ENCODE results near the gene CRYGS.
"Not testable (repeated sequence)": the region's sequence is repeated elsewhere in the genome, so short reads cannot be mapped to it uniquely, and the experiment has no call there.

The CRYGS gene

DNA sequence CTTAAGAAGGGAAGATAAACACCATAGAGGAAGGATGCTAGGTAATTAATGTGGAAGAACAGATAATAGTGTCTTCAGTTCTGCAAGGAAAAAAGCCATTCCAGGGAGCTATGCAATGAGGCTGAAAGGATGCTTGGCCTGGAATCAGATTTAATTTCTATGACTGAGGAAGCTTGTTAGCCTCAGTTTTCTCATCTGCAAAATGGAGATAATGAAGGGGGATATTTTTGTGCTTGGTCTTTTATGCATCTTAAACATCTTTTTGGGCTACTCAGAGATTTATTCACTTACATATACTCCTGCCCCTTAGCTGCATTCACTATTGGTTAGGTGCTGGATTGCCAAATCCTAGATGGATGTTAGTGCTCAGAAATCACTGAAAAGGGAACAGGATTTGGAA is 43.0 kb upstream of the CRYGS start:
- no peak overlapping the region for H3K9ac ChIP-seq (ENCODE audit: insufficient read length, low read depth)
- DNase-seq (ENCODE audit: low read depth, low spot score): no peak
- no peaks in the 10 kb centered on the region for H3K9me3 ChIP-seq (ENCODE audit: insufficient read depth, low read length)

DNA sequence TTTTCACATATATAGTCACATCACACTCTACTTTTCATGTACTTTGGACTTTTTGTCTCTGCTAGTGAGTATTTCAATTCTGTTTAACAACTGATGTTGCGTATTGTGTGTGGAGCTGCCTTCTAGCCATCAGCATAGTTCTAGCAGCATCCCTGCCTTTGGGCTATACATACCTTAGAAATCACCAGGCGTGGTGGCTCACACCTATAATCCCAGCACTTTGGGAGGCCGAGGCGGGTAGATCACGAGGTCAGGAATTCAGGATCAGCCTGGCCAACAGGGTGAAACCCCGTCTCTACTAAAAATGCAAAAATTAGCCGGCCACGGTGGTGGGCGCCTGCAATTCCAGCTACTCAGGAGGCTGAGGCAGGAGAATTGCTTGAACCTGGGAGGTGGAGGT is 42.1 kb upstream of the CRYGS start:
- H3K36me3 ChIP-seq (ENCODE audit: insufficient read depth, insufficient read length, low read length): peaks cover 53% of the 10 kb centered on the region
- not testable (repeated sequence) for H3K4me3 ChIP-seq (ENCODE audit: insufficient read length, low read depth); H3K9ac ChIP-seq (ENCODE audit: insufficient read length, low read depth); H3K4me1 ChIP-seq (ENCODE audit: insufficient read depth, insufficient read length); H3K9me3 ChIP-seq (ENCODE audit: insufficient read depth, low read length); H3K27me3 ChIP-seq (ENCODE audit: insufficient read depth, insufficient read length); DNase-seq (ENCODE audit: low read depth, low spot score)

More for the DNA sequence above, 43.0 kb upstream of the CRYGS start:
- H3K27me3 ChIP-seq (ENCODE audit: insufficient read depth, insufficient read length): no peaks in the 10 kb centered on the region
- TF ChIP-seq YY1 (IDR thresholded peaks at IDR 0.05; ENCODE audit: insufficient read depth, insufficient read length) (no peak), ZNF274 (IDR thresholded peaks at IDR 0.05; ENCODE audit: low read depth, low read length) (no peak), SUZ12 (IDR thresholded peaks at IDR 0.05; ENCODE audit: extremely low read depth, insufficient read depth, insufficient read length) (no peak)
- peaks cover 43% of the 10 kb centered on the region for H3K36me3 ChIP-seq (ENCODE audit: insufficient read depth, insufficient read length, low read length)
- H3K4me1 ChIP-seq (ENCODE audit: insufficient read depth, insufficient read length): no peaks in the 10 kb centered on the region
- H3K4me3 ChIP-seq (ENCODE audit: insufficient read length, low read depth): no peak overlapping the region

DNA sequence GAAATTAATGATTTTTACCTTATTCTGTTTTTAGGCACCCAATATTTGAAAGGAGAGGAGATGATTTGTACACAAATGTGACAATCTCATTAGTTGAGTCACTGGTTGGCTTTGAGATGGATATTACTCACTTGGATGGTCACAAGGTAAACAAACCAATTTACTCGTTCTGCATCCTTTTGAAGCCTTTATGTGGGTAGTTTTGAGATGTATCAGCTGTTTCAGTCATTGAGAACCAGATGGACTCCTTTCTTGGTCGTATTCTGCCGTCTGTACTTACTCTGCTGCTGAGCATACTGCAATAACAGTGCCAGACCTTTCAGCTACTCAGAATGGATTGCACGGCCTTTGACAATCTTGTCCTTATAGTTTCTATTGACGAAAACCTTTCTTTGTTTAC is 39.7 kb upstream of the CRYGS start:
- Histone ChIP-seq H3K4me3 (ENCODE audit: insufficient read length, low read depth) (no peak overlapping the region), H3K36me3 (ENCODE audit: insufficient read depth, insufficient read length, low read length) (peaks cover 75% of the 10 kb centered on the region), H3K9me3 (ENCODE audit: insufficient read depth, low read length) (no peaks in the 10 kb centered on the region), H3K9ac (ENCODE audit: insufficient read length, low read depth) (no peak overlapping the region), H3K27me3 (ENCODE audit: insufficient read depth, insufficient read length) (no peaks in the 10 kb centered on the region), H3K4me1 (ENCODE audit: insufficient read depth, insufficient read length) (no peaks in the 10 kb centered on the region)
- no peak for TF ChIP-seq YY1 (IDR thresholded peaks at IDR 0.05; ENCODE audit: insufficient read depth, insufficient read length)
- no peak for TF ChIP-seq SUZ12 (IDR thresholded peaks at IDR 0.05; ENCODE audit: extremely low read depth, insufficient read depth, insufficient read length)
- TF ChIP-seq ZNF274 (IDR thresholded peaks at IDR 0.05; ENCODE audit: low read depth, low read length): no peak
- no peak for DNase-seq (ENCODE audit: low read depth, low spot score)

DNA sequence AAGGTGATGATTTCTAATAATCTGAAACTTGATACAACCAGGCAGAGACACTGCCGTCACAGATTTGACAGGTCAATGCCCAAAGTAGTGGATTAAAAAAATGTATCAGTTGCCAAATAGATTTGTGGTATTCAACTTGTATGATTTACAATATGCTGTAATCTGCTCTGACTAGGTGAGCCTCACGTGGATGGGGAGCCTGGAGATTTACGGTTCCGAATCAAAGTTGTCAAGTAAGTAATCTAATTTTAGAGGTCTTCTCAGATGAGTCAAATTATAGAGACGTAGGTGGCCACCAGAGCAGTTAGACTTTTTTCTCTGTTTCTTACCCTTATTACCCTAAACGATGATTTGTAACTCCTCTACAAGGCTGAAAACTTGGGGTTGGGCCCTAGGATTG is 38.4 kb upstream of the CRYGS start:
- DNase-seq (ENCODE audit: low read depth, low spot score): no peak
- H3K27me3 ChIP-seq (ENCODE audit: insufficient read depth, insufficient read length): no peaks in the 10 kb centered on the region
- H3K4me3 ChIP-seq (ENCODE audit: insufficient read length, low read depth): no peak overlapping the region
- H3K9me3 ChIP-seq (ENCODE audit: insufficient read depth, low read length): no peaks in the 10 kb centered on the region
- TF ChIP-seq ZNF274 (IDR thresholded peaks at IDR 0.05; ENCODE audit: low read depth, low read length): no peak
- TF ChIP-seq YY1 (IDR thresholded peaks at IDR 0.05; ENCODE audit: insufficient read depth, insufficient read length): no peak
- no peak for TF ChIP-seq SUZ12 (IDR thresholded peaks at IDR 0.05; ENCODE audit: extremely low read depth, insufficient read depth, insufficient read length)
- peaks cover 82% of the 10 kb centered on the region for H3K36me3 ChIP-seq (ENCODE audit: insufficient read depth, insufficient read length, low read length)
- no peaks in the 10 kb centered on the region for H3K4me1 ChIP-seq (ENCODE audit: insufficient read depth, insufficient read length)
- no peak overlapping the region for H3K9ac ChIP-seq (ENCODE audit: insufficient read length, low read depth)

DNA sequence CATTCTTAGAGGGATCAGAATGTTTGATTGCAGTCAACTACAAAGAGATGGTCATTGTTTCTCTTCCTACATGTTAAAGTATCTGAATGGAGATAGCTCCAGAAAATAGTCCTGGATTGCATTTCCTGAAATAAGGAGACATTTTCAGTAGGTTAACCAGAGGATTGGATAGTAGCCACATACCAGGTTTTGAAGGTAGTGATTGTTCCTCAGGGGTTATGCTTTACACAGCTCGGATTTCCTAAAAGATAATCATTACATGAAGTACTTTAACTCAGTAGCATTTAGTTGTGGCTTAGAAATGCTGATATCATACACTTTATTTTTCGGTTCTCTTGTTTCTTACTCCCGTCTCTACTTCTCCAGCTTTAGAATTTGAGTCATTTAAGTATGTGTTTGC is 36.6 kb upstream of the CRYGS start:
- H3K36me3 ChIP-seq (ENCODE audit: insufficient read depth, insufficient read length, low read length): peaks cover 95% of the 10 kb centered on the region
- TF ChIP-seq SUZ12 (IDR thresholded peaks at IDR 0.05; ENCODE audit: extremely low read depth, insufficient read depth, insufficient read length) (no peak), ZNF274 (IDR thresholded peaks at IDR 0.05; ENCODE audit: low read depth, low read length) (no peak), YY1 (IDR thresholded peaks at IDR 0.05; ENCODE audit: insufficient read depth, insufficient read length) (no peak)
- H3K4me1 ChIP-seq (ENCODE audit: insufficient read depth, insufficient read length): no peaks in the 10 kb centered on the region
- no peak overlapping the region for H3K9ac ChIP-seq (ENCODE audit: insufficient read length, low read depth)
- no peaks in the 10 kb centered on the region for H3K9me3 ChIP-seq (ENCODE audit: insufficient read depth, low read length)
- H3K4me3 ChIP-seq (ENCODE audit: insufficient read length, low read depth): no peak overlapping the region
- H3K27me3 ChIP-seq (ENCODE audit: insufficient read depth, insufficient read length): no peaks in the 10 kb centered on the region
- DNase-seq (ENCODE audit: low read depth, low spot score): no peak

DNA sequence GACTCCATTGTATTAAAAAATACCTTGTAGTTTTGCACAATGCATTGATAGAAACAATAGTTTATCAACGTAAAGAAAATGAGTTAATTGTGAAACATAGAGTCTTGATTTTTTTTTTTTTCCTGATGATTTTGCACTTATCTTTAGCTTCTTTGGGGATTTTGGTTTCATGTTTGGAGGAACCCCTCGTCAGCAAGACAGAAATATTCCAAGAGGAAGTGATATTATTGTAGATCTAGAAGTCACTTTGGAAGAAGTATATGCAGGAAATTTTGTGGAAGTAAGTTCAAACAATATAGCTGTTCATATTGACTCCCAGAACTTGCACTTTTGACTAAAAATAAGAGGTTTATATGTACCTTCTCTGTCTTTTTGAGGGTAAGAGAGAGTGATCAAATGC is 33.3 kb upstream of the CRYGS start:
- Histone ChIP-seq H3K36me3 (ENCODE audit: insufficient read depth, insufficient read length, low read length) (peaks cover 96% of the 10 kb centered on the region), H3K4me1 (ENCODE audit: insufficient read depth, insufficient read length) (no peaks in the 10 kb centered on the region), H3K27me3 (ENCODE audit: insufficient read depth, insufficient read length) (no peaks in the 10 kb centered on the region), H3K9me3 (ENCODE audit: insufficient read depth, low read length) (no peaks in the 10 kb centered on the region), H3K9ac (ENCODE audit: insufficient read length, low read depth) (no peak overlapping the region), H3K4me3 (ENCODE audit: insufficient read length, low read depth) (no peak overlapping the region)
- DNase-seq (ENCODE audit: low read depth, low spot score): no peak
- TF ChIP-seq SUZ12 (IDR thresholded peaks at IDR 0.05; ENCODE audit: extremely low read depth, insufficient read depth, insufficient read length): no peak
- TF ChIP-seq YY1 (IDR thresholded peaks at IDR 0.05; ENCODE audit: insufficient read depth, insufficient read length): no peak
- no peak for TF ChIP-seq ZNF274 (IDR thresholded peaks at IDR 0.05; ENCODE audit: low read depth, low read length)

DNA sequence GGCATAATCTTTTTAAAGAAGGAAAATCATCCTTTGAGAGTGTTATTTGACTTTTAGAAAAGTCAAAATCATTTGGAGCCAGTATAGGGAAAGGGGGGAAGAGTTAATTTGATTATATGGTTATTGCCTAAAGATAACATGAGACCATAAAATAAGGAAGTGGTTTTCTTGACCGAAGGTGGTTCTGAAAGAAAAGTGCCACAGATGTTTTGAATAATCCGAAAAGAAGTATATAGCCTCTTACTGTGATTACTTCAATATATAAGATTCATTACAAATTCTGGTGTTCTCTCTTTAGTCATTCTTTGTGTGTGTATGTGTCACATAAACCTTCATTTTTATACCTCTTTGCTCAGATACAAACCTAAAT is 27.4 kb upstream of the CRYGS start:
- DNase-seq (ENCODE audit: low read depth, low spot score): no peak
- H3K9me3 ChIP-seq (ENCODE audit: insufficient read depth, low read length): no peaks in the 10 kb centered on the region
- no peak overlapping the region for H3K9ac ChIP-seq (ENCODE audit: insufficient read length, low read depth)
- peaks cover 50% of the 10 kb centered on the region for H3K36me3 ChIP-seq (ENCODE audit: insufficient read depth, insufficient read length, low read length)
- no peak for TF ChIP-seq SUZ12 (IDR thresholded peaks at IDR 0.05; ENCODE audit: extremely low read depth, insufficient read depth, insufficient read length)
- TF ChIP-seq YY1 (IDR thresholded peaks at IDR 0.05; ENCODE audit: insufficient read depth, insufficient read length): no peak
- no peak for TF ChIP-seq ZNF274 (IDR thresholded peaks at IDR 0.05; ENCODE audit: low read depth, low read length)
- peak overlapping the region; percentile 92 for H3K4me3 ChIP-seq (ENCODE audit: insufficient read length, low read depth)
- H3K27me3 ChIP-seq (ENCODE audit: insufficient read depth, insufficient read length): no peaks in the 10 kb centered on the region
- no peaks in the 10 kb centered on the region for H3K4me1 ChIP-seq (ENCODE audit: insufficient read depth, insufficient read length)

All from NT2/D1 (cell line).